Measurements from ENCODE around the gene DHX32.

DNA sequence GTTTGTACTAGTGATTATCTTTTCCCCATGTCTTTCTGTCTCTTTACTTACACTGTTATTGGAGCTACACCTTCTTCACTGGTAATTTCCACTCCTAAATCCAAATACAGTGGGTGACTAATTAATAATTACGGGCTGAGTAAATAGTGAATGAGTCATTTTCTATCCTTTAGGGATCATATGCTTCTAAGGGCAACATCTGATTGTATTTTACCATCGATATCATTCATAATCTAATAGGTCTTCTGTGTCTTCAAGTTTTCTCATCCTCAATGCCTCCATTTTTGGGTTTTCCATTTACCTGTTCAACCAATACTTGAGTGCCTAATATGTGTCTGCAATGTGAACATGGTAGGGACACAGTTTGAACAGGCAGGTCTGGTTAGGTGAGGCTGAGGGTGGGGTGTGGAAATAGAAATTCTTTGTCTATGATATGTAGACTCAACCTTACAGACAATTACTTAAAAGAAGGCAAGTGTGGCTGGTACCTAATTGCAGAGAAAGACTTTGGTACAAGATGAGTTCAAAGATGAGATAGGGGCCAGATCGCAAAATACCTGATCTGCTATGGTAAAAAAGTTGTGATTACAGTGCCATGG is 5.9 kb upstream of the DHX32 start:
- TF ChIP-seq, protein P1, sequence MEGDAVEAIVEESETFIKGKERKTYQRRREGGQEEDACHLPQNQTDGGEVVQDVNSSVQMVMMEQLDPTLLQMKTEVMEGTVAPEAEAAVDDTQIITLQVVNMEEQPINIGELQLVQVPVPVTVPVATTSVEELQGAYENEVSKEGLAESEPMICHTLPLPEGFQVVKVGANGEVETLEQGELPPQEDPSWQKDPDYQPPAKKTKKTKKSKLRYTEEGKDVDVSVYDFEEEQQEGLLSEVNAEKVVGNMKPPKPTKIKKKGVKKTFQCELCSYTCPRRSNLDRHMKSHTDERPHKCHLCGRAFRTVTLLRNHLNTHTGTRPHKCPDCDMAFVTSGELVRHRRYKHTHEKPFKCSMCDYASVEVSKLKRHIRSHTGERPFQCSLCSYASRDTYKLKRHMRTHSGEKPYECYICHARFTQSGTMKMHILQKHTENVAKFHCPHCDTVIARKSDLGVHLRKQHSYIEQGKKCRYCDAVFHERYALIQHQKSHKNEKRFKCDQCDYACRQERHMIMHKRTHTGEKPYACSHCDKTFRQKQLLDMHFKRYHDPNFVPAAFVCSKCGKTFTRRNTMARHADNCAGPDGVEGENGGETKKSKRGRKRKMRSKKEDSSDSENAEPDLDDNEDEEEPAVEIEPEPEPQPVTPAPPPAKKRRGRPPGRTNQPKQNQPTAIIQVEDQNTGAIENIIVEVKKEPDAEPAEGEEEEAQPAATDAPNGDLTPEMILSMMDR (conservative IDR thresholded peaks at IDR 0.05 in 1 of 2, IDR thresholded peaks at IDR 0.05 in 1 of 2; ENCODE audit: extremely low read depth in 1 of 2, insufficient read depth in 1 of 2, low read depth in 1 of 2, low read length in 2 of 2): no peak
- no peak for TF ChIP-seq EZH2 (IDR thresholded peaks at IDR 0.05; ENCODE audit: borderline replicate concordance, low read length)

Data from mammary epithelial cell (primary cell).